T47D (cell line): ENCODE measurements around the gene SLC2A13.

Experiments
- DNase-seq, 2 experiments: peaks; one replicate each; pipeline versions ENCODE4 v3.0.0 to v3.0.0-alpha.2; 2011 to 2012; ENCODE audit warnings: low read depth in 1 of 2, low spot score in 1 of 2
- JUND ChIP-seq: IDR thresholded peaks from 2 replicates; pipeline ENCODE4 v1.6.1; 2012; ENCODE audit warnings: low read depth
- in situ Hi-C: cut with HindIII; loops from 2 replicates; pipeline ENCODE4 v1.10.0; 2016; ENCODE audit warnings: low sequenced_read_pairs, low pct_unique_long_range_greater_than_20kb

The SLC2A13 gene

DNA sequence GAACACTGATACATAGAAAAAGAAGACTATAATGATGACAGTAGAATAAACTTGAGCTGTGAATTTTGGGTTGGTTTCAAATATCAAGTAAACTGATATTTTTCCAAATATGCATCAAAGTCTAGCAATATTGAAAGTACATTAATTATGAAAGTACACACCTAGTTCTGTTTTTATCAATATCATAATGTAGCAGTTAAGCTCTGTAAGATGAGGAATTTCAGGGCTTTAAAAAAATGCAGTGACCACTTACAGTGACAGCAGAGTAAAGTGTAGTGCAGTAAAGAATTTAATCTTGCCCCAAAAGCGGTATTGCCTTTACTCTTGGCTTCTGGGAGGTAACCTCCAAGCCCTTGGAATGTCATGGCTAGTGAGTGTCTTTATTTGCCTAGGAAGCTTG lies 383.4 kb downstream of the SLC2A13 start:
- in situ Hi-C loops: no loop called here
- no peak for DNase-seq
- no peak for TF ChIP-seq JUND

DNA sequence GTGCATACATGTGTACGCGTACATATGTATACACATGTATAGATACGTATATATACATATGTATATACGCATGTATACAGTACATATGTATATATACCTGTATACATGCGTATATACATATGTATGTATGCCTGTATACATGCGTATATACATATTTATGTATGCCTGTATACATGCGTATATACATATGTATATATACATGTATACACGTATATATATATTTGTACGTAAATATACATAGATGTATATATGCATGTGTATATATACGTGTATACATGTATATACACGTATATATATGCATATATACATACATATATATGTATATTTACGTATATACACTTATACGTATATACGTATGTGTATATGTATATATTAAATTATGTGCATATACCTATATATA lies 392.3 kb downstream of the SLC2A13 start:
- in situ Hi-C loops: no loop called here
- no peak for TF ChIP-seq JUND
- no peak for DNase-seq

DNA sequence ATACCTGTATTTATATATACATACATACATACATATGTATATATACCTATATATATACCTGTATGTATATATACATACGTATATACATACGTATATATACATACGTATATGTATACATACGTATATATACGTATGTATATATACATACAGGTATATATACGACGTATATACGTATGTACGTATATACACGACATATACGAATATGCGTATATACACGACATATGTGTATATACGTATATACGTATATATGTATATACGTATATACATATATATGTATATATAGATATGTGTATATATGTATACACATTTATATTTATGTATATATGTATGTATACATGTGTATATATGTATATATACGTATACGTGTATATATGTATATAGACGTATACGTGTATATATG lies 393.5 kb downstream of the SLC2A13 start:
- in situ Hi-C loops: no loop called here
- no peak for DNase-seq
- TF ChIP-seq JUND: no peak
